Esophagus squamous epithelium (tissue), 5 donors: ENCODE measurements around the gene C1orf174. TPM values are rescaled to one million over a fixed set of nuclear protein-coding genes. Genes with fewer than 3 reads are reported as not detected.
A peak's percentile ranks its signal among the peaks of the same experiment; 100 is the strongest.

Source experiments
- DNase-seq: peaks from one replicate; lab custom pipeline; 2025; lab: John Stamatoyannopoulos, UW
- H3K27ac ChIP-seq, 4 donors: fragments of 200-600 bp; sonication (generic); one replicate each; pipeline ENCODE4 v1.5.1; 2016 to 2019; ENCODE audit warnings: mild to moderate bottlenecking in 1 of 4
- H3K27me3 ChIP-seq, 4 donors: fragments of 200-600 bp; sonication (generic); 1 replicate in 3 of 4; 2 replicates in 1 of 4; pipeline versions ENCODE4 v1.5.1 to v1.6.0; 2017 to 2021; ENCODE audit warnings: antibody characterized with exemption in 1 of 4
- H3K36me3 ChIP-seq, 3 donors: fragments of 200-600 bp; sonication (generic); one replicate each; pipeline ENCODE4 v1.5.1; 2016 to 2019
- H3K4me1 ChIP-seq, 3 donors: fragments of 200-600 bp; sonication (generic); one replicate each; pipeline ENCODE4 v1.5.1; 2017 to 2019
- H3K4me3 ChIP-seq, 4 donors: fragments of 200-600 bp; sonication (generic); 1 replicate in 3 of 4; 2 replicates in 1 of 4; pipeline ENCODE4 v1.5.1; 2016 to 2019; ENCODE audit warnings: mild to moderate bottlenecking in 2 of 4, moderate library complexity in 1 of 4
- H3K9me3 ChIP-seq, 3 donors: fragments of 200-600 bp; sonication (generic); one replicate each; pipeline ENCODE4 v1.5.1; 2016 to 2019
- CTCF ChIP-seq, 6 experiments: fragments of 450-650 bp in 4 of 6; fragments of 200-600 bp in 2 of 6; sonication (generic) in 2 of 6; IDR thresholded peaks; one replicate each; pipeline ENCODE4 v1.5.1; 2016 to 2019; ENCODE audit warnings: antibody characterized with exemption in 6 of 6, mild to moderate bottlenecking in 4 of 6, moderate library complexity in 4 of 6
- POLR2A ChIP-seq, 4 donors: fragments of 450-650 bp; IDR thresholded peaks; one replicate each; pipeline ENCODE4 v1.6.1; 2017; ENCODE audit warnings: antibody characterized with exemption in 4 of 4, mild to moderate bottlenecking in 4 of 4, moderate library complexity in 3 of 4
- WGBS, 2 donors: methylation state at CpG; one replicate each; pipeline ENCODE4 v1.1.5; 2018; 5-methylcytosine and 5-hydroxymethylcytosine counted together
- intact Hi-C: fragments of 100-400 bp; cut with DNase I; formaldehyde crosslinking; loops from one replicate; pipeline ENCODE4 v1.15.0; 2022
- total RNA-seq, 4 donors: library from RNA; depleted of rRNA; stranded (reverse); fragments of >200 nt; gene quantifications; one replicate each; pipeline ENCODE4 v1.1.0, GENCODE V29; 2016
- donor health status: DM: yes; HTN: yes; CAD: no.

Gene C1orf174
- total RNA-seq, 4 donors from 2014 or later = 14.1 to 25.4 (median 23.9) TPM

- Histone ChIP-seq H3K4me3 (no peak overlapping the region), H3K27me3 (peaks cover 0 to 26% (median 0%) of the 10 kb centered on the region in 4 donors), H3K27ac (no peak overlapping the region), H3K4me1 (peaks cover 4 to 24% (median 4%) of the 10 kb centered on the region in 3 donors), H3K9me3 (no peaks in the 10 kb centered on the region), H3K36me3 (no peaks in the 10 kb centered on the region)
- no peak for DNase-seq
- 55 to 58% methylated on average over 10 to 13 of the region's 22 CpGs for WGBS, 2 donors
- no peak for TF ChIP-seq POLR2A (IDR thresholded peaks at IDR 0.05)
- TF ChIP-seq CTCF (IDR thresholded peaks at IDR 0.05) = peak in 1 of 6 experiments; percentile 15
- intact Hi-C loops = no loop called here
Observed at GRCh38 chr1:3907031-3907534, 7.0 kb upstream of the C1orf174 start.

- Histone ChIP-seq H3K27ac (no peak overlapping the region), H3K27me3 (peaks cover 0 to 22% (median 0%) of the 10 kb centered on the region in 4 donors), H3K4me3 (no peak overlapping the region), H3K36me3 (no peaks in the 10 kb centered on the region), H3K4me1 (peaks cover 4 to 27% (median 4%) of the 10 kb centered on the region in 3 donors), H3K9me3 (no peaks in the 10 kb centered on the region)
- WGBS, 2 donors = 84 to 92% methylated on average over 6 to 11 of the region's 11 CpGs
- TF ChIP-seq CTCF (IDR thresholded peaks at IDR 0.05) (no peak), POLR2A (IDR thresholded peaks at IDR 0.05) (no peak)
- no peak for DNase-seq
- intact Hi-C loops = no loop called here
Observed at GRCh38 chr1:3906672-3907020, 6.6 kb upstream of the C1orf174 start.

- intact Hi-C loops = no loop called here
- DNase-seq = no peak
- Histone ChIP-seq H3K4me3 (no peak overlapping the region), H3K27me3 (peaks cover 0 to 16% (median 0%) of the 10 kb centered on the region in 4 donors), H3K9me3 (no peaks in the 10 kb centered on the region), H3K27ac (no peak overlapping the region), H3K36me3 (no peaks in the 10 kb centered on the region), H3K4me1 (peaks cover 3 to 30% (median 3%) of the 10 kb centered on the region in 3 donors)
- TF ChIP-seq CTCF (IDR thresholded peaks at IDR 0.05) (no peak), POLR2A (IDR thresholded peaks at IDR 0.05) (no peak)
- 80 to 81% methylated on average over 13 to 14 of the region's 18 CpGs for WGBS, 2 donors
Observed at GRCh38 chr1:3905953-3906671, 6.0 kb upstream of the C1orf174 start.

- intact Hi-C loops = no loop called here
- peaks cover 0 to 26% (median 0%) of the 10 kb centered on the region in 3 donors for H3K4me1 ChIP-seq
- H3K4me3 ChIP-seq = no peak overlapping the region
- no peak for DNase-seq
- no peaks in the 10 kb centered on the region for H3K36me3 ChIP-seq
- H3K9me3 ChIP-seq = no peaks in the 10 kb centered on the region
- WGBS, 2 donors = 82 to 90% methylated on average over 19 of the region's 19 CpGs
- TF ChIP-seq CTCF (IDR thresholded peaks at IDR 0.05) (no peak), POLR2A (IDR thresholded peaks at IDR 0.05) (no peak)
- peaks cover 0 to 9% (median 0%) of the 10 kb centered on the region in 4 donors for H3K27me3 ChIP-seq
- no peak overlapping the region for H3K27ac ChIP-seq
Observed at GRCh38 chr1:3905266-3905952, 5.3 kb upstream of the C1orf174 start.

- TF ChIP-seq CTCF (IDR thresholded peaks at IDR 0.05) (no peak), POLR2A (IDR thresholded peaks at IDR 0.05) (no peak)
- Histone ChIP-seq H3K9me3 (no peaks in the 10 kb centered on the region), H3K4me3 (no peak overlapping the region), H3K4me1 (peaks cover 0 to 26% (median 0%) of the 10 kb centered on the region in 3 donors), H3K27ac (no peak overlapping the region), H3K27me3 (peaks cover 0 to 4% (median 0%) of the 10 kb centered on the region in 4 donors), H3K36me3 (no peaks in the 10 kb centered on the region)
- no peak for DNase-seq
- 90 to 93% methylated on average over 4 of the region's 4 CpGs for WGBS, 2 donors
- intact Hi-C loops = loop anchor here (5.0 kb wide), 1 partner anchor 48 kb away; the partner anchor contains the start of genes CEP104 and DFFB
Observed at GRCh38 chr1:3904843-3905185, 4.7 kb upstream of the C1orf174 start.
